H4 (cell line): ENCODE data around the gene RRBP1. TPM values are rescaled to one million over a fixed set of nuclear protein-coding genes. Genes with fewer than 3 reads are reported as not detected.

Source experiments
- DNase-seq: peaks from one replicate; pipeline ENCODE4 v3.0.0-alpha.2; 2015; ENCODE audit warnings: low spot score
- total RNA-seq: library from RNA; depleted of rRNA; stranded (reverse); fragments of >200 nt; shearing (Covaris generic); gene quantifications from 2 replicates; pipeline ENCODE4 v1.2.3, GENCODE V29; 2014

RRBP1 gene
- total RNA-seq, 1 experiment from 2014 or later, result 61.6 TPM

DNA sequence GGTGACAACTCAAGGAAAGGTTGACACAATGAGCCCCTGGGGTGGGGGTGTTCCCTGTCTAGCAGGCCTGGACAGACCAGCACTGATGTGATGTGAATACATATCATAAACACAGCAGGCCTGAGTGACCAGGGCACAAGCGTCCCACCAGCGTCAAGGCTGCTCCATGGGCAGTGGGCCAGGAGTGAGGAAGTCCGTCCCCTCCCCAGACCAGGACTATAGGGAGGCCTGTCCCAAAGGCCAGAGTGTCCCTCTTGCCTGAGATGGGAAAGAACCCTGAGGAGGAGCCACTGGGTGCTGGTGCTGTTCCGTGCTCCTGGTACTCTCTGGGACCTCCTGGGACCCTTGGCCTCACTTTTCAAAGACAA, 44.6 kb downstream of the RRBP1 start:
- DNase-seq, result no peak

- DNase-seq, result no peak
Measured at GRCh38 chr20:17636523-17637412, 45.3 kb downstream of the RRBP1 start.

GRCh38 chr20:17635332-17636244, 46.5 kb downstream of the RRBP1 start:
- DNase-seq, result no peak

- no peak for DNase-seq
Measured at GRCh38 chr20:17634661-17635331, 47.2 kb downstream of the RRBP1 start.

- no peak for DNase-seq
Measured at GRCh38 chr20:17633850-17634500, 48.1 kb downstream of the RRBP1 start.

DNA sequence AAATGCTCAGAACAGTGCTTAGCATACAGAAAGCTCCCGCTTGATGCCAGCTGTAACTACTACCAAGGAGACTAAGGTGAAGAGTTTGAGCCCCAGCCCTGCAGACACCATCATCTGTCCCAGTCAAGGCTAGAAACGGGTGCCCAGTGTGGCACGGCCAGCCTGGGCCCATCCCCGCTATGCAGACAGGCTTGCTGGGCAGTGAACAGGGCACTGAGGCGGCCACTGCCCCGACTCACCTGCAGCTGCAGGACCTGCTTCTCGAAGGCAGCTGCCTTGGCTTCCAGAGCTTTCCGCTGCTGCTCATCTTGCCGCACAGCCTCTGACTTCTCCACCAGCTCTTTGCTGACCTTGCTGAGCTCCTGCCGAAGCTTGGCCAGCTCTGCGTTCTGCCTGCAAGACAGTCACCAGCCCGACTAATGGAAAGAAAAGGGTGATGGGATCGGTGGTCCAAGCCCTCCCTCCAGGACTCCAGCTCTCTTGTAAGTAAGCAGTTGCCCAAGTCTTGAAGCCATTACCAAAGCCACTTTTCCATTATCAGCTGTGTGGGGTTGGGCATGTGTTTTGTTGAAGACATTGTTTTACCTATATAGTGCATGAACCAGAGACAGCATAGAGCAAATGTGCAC, 48.7 kb downstream of the RRBP1 start:
- DNase-seq, result no peak

DNA sequence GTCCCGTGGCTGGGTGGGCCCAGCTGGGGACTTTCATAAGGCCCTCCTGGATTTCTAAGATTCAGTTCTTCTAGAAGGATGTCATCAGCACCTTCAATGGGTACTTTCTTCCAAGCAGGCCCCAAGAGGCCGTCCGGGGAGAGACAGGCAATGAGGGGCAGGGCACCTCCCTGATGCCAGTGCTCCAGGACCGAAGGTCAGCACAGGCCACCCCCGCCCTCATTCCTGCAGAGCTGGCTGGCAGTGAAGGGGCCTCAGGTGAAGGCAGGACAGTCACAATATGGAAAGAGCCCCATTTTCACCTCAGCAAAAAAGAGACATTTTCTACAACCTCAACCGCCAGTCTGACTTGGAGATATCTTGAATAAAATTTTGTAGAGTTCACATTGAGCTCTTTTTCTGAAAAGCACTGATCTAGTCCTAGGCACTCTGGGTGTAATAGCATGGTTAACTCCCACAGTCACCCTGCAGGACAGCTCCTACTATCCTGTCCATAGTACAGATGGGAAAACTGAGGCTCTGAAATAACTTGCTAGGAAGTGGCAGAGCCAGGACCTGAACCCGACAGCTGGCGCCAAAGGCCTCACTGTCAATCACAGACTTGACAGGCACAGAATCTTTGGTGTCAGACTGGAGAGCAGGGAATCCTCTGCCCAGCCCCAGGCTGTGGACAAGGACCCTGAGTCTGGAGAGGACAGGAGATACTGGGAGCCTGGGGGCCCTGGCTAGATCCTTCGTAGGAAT, 50.3 kb downstream of the RRBP1 start:
- no peak for DNase-seq

DNA sequence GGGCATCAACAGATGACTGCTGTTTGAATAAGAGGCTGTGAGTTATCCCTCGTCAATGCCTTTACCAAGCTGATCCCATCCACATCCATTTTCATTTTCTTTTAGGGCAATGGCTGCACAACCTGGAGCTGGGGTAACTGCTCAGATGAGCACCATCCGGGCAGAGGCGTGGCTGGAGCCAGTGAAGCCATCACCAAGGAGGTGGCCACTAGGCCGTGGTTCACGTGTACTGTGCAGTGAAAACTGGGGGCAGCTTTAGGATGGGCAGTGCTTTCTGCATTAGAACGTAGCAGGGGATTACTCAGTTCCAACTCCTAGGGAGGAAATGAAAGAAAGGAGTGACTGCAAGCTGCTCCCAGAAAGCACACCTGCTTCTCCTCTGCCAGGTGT, 51.2 kb downstream of the RRBP1 start:
- no peak for DNase-seq

GRCh38 chr20:17630151-17630805, 51.8 kb downstream of the RRBP1 start:
- DNase-seq, result no peak

DNA sequence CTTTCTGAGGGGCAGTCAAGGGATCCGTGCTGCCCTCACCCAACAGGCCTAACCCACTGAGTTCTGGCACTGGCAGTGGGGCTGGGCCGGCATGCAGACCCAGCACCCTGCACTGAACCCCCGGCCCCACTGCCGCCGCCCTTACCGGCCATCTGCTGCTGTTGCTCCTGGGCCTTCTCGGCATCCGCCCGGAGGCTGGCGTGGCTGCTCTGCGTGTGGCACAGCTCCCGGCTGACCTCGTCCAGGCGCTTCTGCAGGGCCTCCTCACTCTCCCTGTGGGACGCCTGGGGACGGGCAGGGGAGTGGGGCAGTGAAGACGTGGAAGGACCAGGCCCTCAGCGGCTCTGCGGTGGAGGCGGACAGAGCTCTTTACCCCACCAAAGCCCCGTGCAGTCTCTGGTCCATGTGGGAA, 52.4 kb downstream of the RRBP1 start:
- DNase-seq, result no peak

- no peak for DNase-seq
Measured at GRCh38 chr20:17629025-17629424, 53.0 kb downstream of the RRBP1 start.

GRCh38 chr20:17628101-17628841, 53.8 kb downstream of the RRBP1 start:
- no peak for DNase-seq

DNA sequence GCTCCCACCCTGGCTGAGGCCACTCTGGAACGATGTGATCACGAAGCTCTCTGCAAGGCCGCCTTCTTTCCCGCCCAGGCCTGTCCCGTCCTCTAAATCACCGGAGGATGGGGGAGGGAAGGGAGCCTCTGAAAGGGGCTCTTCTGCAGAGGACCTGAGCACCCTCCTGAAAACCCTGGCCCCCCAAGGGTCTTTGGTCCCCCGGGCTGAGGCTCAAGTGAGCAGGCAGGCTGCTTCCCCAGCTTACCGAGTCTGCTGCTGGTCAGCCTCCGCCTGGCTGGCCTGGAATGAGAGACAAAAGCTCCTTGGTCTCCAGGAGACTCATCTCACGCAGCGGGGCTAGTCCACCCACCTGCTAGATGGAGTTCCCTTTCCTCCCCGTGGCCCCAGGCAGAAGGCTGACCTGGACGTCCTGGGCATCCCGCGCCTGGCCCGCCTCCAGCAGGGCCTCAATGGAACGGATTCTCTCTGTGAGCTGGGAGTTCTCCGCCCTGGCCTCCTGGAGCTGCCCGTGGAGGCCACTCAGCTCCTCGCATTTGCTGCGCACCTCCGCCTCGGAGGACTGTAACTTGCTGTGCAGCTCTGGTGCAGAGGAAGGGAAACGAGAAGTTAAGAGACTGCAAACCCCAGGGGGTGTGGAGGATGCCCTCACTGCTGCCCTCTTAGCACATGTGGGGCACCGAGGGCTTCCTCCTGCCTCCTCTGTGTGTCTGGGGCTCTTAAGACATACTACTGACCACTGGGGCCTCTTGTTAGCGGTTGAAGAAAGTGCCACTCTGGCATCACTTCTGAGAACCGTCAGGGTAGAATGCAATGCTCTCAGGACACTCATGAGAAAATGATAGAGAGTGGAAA, 54.7 kb downstream of the RRBP1 start:
- no peak for DNase-seq

GRCh38 chr20:17626217-17627007, 55.6 kb downstream of the RRBP1 start:
- DNase-seq, result no peak

GRCh38 chr20:17625246-17626051, 56.6 kb downstream of the RRBP1 start:
- DNase-seq, result no peak

- DNase-seq, result no peak
Measured at GRCh38 chr20:17624551-17625245, 57.3 kb downstream of the RRBP1 start.
